Vagina (tissue), 2 donors: ENCODE results near the gene NPDC1. TPM values are rescaled to one million over a fixed set of nuclear protein-coding genes. Genes with fewer than 3 reads are reported as not detected.

Source experiments
- DNase-seq, 2 donors: peaks; one replicate each; pipeline ENCODE4 v3.0.0-alpha.2; 2017; ENCODE audit errors: extremely low spot score in 2 of 2
- H3K27ac ChIP-seq: fragments of 200-600 bp; sonication (generic); one replicate; pipeline ENCODE4 v1.5.1; 2019
- H3K27me3 ChIP-seq: fragments of 200-600 bp; sonication (generic); one replicate; pipeline ENCODE4 v1.5.1; 2019
- H3K36me3 ChIP-seq, 2 donors: fragments of 200-600 bp; sonication (generic); one replicate each; pipeline ENCODE4 v1.5.1; 2017 to 2019
- H3K4me1 ChIP-seq: fragments of 200-600 bp; sonication (generic); one replicate; pipeline ENCODE4 v1.5.1; 2019
- H3K4me3 ChIP-seq, 2 donors: fragments of 200-600 bp; sonication (generic); 1 replicate in 1 of 2; 2 replicates in 1 of 2; pipeline ENCODE4 v1.5.1; 2016 to 2019
- H3K9me3 ChIP-seq: fragments of 200-600 bp; sonication (generic); one replicate; pipeline ENCODE4 v1.5.1; 2019
- POLR2A ChIP-seq, 2 donors: fragments of 450-650 bp; IDR thresholded peaks; one replicate each; pipeline ENCODE4 v1.6.1; 2017; ENCODE audit warnings: antibody characterized with exemption in 2 of 2, mild to moderate bottlenecking in 2 of 2, moderate library complexity in 2 of 2
- POLR2AphosphoS5 ChIP-seq, 2 donors: sonication (generic); formaldehyde crosslinking; IDR thresholded peaks; one replicate each; pipeline ENCODE4 v1.9.0; 2017; ENCODE audit warnings: antibody characterized with exemption in 2 of 2, mild to moderate bottlenecking in 2 of 2, low read depth in 1 of 2; ENCODE audit not compliant: insufficient read depth in 1 of 2
- intact Hi-C: fragments of 100-400 bp; cut with DNase I; formaldehyde crosslinking; loops from one replicate; pipeline ENCODE4 v1.15.1; 2023
- total RNA-seq: library from RNA; depleted of rRNA; stranded (reverse); fragments of >200 nt; gene quantifications from one replicate; pipeline ENCODE4 v1.2.3, GENCODE V29; 2016
- TF ChIP-seq, protein P1 (sequence below), 3 experiments: fragments of 450-650 bp in 2 of 3; fragments of 200-600 bp in 1 of 3; sonication (generic) in 1 of 3; IDR thresholded peaks; one replicate each; pipeline ENCODE4 v1.5.1; 2017 to 2019; ENCODE audit warnings: antibody characterized with exemption in 3 of 3, mild to moderate bottlenecking in 2 of 3, moderate library complexity in 2 of 3

Gene NPDC1
- total RNA-seq, 1 donor from 2014 or later, result 67.5 TPM

- DNase-seq, result no peak
- intact Hi-C loops, result loop anchor here (5.0 kb wide), 1 partner anchor 83 kb away; the partner anchor contains the start of gene FBXW5
- H3K27ac ChIP-seq, result no peak overlapping the region
- H3K27me3 ChIP-seq, result no peaks in the 10 kb centered on the region
- no peaks in the 10 kb centered on the region for H3K36me3 ChIP-seq
- TF ChIP-seq POLR2A (IDR thresholded peaks at IDR 0.05), result no peak
- TF ChIP-seq, protein P1, sequence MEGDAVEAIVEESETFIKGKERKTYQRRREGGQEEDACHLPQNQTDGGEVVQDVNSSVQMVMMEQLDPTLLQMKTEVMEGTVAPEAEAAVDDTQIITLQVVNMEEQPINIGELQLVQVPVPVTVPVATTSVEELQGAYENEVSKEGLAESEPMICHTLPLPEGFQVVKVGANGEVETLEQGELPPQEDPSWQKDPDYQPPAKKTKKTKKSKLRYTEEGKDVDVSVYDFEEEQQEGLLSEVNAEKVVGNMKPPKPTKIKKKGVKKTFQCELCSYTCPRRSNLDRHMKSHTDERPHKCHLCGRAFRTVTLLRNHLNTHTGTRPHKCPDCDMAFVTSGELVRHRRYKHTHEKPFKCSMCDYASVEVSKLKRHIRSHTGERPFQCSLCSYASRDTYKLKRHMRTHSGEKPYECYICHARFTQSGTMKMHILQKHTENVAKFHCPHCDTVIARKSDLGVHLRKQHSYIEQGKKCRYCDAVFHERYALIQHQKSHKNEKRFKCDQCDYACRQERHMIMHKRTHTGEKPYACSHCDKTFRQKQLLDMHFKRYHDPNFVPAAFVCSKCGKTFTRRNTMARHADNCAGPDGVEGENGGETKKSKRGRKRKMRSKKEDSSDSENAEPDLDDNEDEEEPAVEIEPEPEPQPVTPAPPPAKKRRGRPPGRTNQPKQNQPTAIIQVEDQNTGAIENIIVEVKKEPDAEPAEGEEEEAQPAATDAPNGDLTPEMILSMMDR (IDR thresholded peaks at IDR 0.05), result no peak
- no peak for TF ChIP-seq POLR2AphosphoS5 (IDR thresholded peaks at IDR 0.05; ENCODE audit: insufficient read depth in 1 of 2, low read depth in 1 of 2)
- peaks cover 40% of the 10 kb centered on the region for H3K4me1 ChIP-seq
- H3K9me3 ChIP-seq, result no peaks in the 10 kb centered on the region
- H3K4me3 ChIP-seq, result no peak overlapping the region
Observed at GRCh38 chr9:137025517-137025966, 20.4 kb downstream of the NPDC1 start.

- intact Hi-C loops, result no loop called here
Observed at GRCh38 chr9:137023583-137023991, 22.4 kb downstream of the NPDC1 start.

GRCh38 chr9:137023157-137023556 lies 22.8 kb downstream of the NPDC1 start:
- Histone ChIP-seq H3K27ac (no peak overlapping the region), H3K9me3 (no peaks in the 10 kb centered on the region), H3K27me3 (no peaks in the 10 kb centered on the region), H3K36me3 (no peaks in the 10 kb centered on the region), H3K4me1 (peaks cover 26% of the 10 kb centered on the region), H3K4me3 (no peak overlapping the region)
- TF ChIP-seq POLR2AphosphoS5 (IDR thresholded peaks at IDR 0.05; ENCODE audit: insufficient read depth in 1 of 2, low read depth in 1 of 2) (no peak), POLR2A (IDR thresholded peaks at IDR 0.05) (no peak)
- TF ChIP-seq, protein P1 (IDR thresholded peaks at IDR 0.05), result no peak
- DNase-seq, result no peak
- intact Hi-C loops, result no loop called here

More at GRCh38 chr9:137023583-137023991, 22.4 kb downstream of the NPDC1 start:
- Histone ChIP-seq H3K4me1 (peaks cover 29% of the 10 kb centered on the region), H3K4me3 (no peak overlapping the region), H3K27me3 (no peaks in the 10 kb centered on the region), H3K9me3 (no peaks in the 10 kb centered on the region), H3K27ac (no peak overlapping the region), H3K36me3 (no peaks in the 10 kb centered on the region)
- TF ChIP-seq POLR2A (IDR thresholded peaks at IDR 0.05) (no peak), POLR2AphosphoS5 (IDR thresholded peaks at IDR 0.05; ENCODE audit: insufficient read depth in 1 of 2, low read depth in 1 of 2) (no peak)
- TF ChIP-seq, protein P1 (IDR thresholded peaks at IDR 0.05), result no peak
- DNase-seq, result no peak

DNA sequence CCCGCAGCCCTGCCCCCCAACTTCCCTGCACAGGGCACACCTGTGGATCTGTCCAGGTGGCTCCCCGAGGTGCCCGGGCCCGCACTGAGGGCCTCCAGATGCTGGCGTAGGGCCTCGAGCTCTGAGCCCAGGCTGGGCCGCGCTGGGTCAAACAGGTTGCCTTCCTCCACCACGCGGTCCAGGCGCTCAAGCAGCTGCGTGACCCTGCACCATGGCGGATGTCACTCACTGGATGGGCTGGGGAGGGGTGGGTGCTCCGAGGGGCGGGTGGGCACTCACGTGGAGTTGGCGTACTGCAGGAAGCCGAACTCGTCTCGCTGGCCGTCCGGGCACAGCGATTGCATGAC lies 23.3 kb downstream of the NPDC1 start:
- no peaks in the 10 kb centered on the region for H3K9me3 ChIP-seq
- TF ChIP-seq POLR2A (IDR thresholded peaks at IDR 0.05) (no peak), POLR2AphosphoS5 (IDR thresholded peaks at IDR 0.05; ENCODE audit: insufficient read depth in 1 of 2, low read depth in 1 of 2) (no peak)
- TF ChIP-seq, protein P1 (IDR thresholded peaks at IDR 0.05), result no peak
- H3K4me3 ChIP-seq, result no peak overlapping the region
- no peaks in the 10 kb centered on the region for H3K27me3 ChIP-seq
- intact Hi-C loops, result no loop called here
- H3K27ac ChIP-seq, result no peak overlapping the region
- DNase-seq, result no peak
- peaks cover 0 to 3% of the 10 kb centered on the region in 2 donors for H3K36me3 ChIP-seq
- peaks cover 25% of the 10 kb centered on the region for H3K4me1 ChIP-seq

DNA sequence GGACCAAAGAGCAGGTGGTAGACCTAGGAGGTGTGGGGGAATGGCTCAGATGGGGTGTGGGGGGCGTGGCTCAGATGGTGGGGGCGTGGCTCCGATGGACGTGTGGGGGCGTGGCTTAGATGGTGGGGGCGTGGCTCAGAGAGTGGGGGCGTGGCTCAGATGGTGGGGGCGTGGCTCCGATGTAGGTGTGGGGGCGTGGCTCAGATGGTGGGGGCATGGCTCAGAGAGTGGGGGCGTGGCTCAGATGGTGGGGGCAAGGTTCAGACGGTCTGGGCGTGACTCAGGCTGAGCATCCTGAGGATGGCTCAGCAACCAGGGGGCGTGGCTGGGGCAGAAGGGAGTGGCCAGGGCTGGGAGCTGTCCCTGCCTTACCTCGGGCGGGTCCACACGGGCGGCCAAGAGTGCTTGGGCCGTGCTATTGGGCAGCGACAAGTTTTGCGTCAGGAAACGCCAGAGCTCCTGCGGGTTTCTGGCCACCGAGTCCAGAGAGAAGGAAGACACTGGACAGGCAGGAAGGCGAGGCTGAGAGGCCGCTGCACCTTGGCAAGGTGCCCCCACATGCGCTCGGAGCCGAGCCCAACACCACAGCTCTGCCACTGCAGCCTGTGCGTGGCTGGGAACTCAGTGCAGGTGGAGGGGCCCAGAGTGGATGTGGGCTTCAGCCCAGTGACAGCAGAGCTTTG lies 23.9 kb downstream of the NPDC1 start:
- Histone ChIP-seq H3K27me3 (no peaks in the 10 kb centered on the region), H3K27ac (no peak overlapping the region), H3K36me3 (peaks cover 0 to 5% of the 10 kb centered on the region in 2 donors), H3K4me3 (no peak overlapping the region), H3K9me3 (no peaks in the 10 kb centered on the region), H3K4me1 (peaks cover 20% of the 10 kb centered on the region)
- intact Hi-C loops, result no loop called here
- no peak for DNase-seq
- TF ChIP-seq POLR2A (IDR thresholded peaks at IDR 0.05) (no peak), POLR2AphosphoS5 (IDR thresholded peaks at IDR 0.05; ENCODE audit: insufficient read depth in 1 of 2, low read depth in 1 of 2) (no peak)
- TF ChIP-seq, protein P1 (IDR thresholded peaks at IDR 0.05), result no peak
